NCI-H2081 (cell line): ENCODE results near the gene PRICKLE1.

Experiments used
- DNase-seq, 2 experiments: peaks; one replicate each; lab custom pipeline; 2025; lab: John Stamatoyannopoulos, UW

Gene PRICKLE1

DNA sequence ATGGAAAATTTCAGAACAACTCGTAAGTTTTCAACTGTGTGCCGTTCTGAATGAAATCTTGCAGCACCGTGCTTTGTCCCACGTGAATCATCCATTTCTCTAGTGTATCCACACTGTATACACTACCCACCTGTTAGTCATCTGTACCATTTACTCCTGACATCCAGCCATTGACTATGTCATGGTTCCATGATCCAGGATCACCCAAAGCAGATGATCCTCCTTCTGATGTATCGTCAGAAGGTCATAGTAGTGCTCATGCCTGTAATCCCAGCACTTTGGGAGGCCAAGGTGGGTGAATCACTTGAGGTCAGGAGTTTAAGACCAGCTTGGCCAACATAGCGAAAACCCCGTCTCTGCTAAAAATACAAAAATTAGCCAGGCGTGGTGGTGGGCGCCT, 140.7 kb downstream of the PRICKLE1 start:
- DNase-seq: no peak

DNA sequence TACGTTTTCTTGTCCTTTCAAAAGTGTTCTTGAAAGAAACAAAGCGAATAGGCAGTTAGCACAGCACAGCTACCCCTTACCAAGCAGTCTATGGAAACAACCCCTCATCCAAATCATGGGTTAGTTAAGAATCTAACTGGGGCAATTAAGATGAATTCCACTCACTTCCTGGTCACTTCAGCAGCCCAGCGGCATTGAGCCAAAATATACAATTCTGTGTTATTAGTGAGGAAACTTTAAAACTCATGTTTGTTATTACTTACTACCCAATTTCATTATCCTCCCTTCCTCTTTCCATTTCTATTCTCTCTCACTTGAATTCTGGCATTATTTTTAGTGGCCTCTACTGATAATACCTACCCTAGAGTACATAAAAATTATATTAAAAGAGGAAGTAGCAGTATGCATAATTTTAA, 142.2 kb downstream of the PRICKLE1 start:
- DNase-seq: no peak

DNA sequence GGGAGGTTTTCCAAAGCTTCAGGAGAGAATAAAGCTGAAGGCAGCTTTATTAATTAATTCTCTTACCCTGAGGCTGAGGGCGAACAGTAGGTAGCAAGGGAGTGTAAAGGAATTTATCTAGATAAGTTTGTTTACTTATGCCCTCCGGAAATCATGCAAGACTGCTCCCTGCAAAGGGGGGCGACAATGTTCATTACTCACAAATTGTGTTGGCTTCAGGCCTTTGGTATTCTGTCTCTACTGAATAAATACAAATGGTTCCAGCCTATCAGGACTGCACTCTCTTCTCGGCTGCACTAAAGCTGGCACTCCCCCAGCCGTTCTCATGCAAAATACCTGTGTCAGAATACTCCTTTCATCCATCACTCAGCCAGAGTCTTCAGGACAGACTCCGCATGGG, 142.8 kb downstream of the PRICKLE1 start:
- DNase-seq: no peak

DNA sequence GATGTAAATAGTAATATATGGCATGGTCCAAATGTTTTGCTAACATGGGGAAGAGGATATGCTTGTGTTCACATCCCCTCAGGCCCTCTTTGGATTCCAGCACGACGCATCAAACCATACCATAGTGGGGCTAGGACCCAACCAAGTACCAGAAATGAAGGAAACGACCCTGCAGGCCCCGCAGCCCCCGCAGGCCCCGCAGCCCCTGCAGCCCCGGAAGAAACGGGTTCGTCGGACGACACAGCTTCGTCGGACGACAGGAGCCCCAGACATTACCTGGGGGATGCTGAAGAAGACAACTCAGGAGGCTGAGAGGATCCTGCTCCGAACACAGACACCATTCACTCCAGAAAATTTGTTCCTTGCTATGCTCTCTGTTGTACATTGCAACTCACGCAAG, 143.7 kb downstream of the PRICKLE1 start:
- no peak for DNase-seq

DNA sequence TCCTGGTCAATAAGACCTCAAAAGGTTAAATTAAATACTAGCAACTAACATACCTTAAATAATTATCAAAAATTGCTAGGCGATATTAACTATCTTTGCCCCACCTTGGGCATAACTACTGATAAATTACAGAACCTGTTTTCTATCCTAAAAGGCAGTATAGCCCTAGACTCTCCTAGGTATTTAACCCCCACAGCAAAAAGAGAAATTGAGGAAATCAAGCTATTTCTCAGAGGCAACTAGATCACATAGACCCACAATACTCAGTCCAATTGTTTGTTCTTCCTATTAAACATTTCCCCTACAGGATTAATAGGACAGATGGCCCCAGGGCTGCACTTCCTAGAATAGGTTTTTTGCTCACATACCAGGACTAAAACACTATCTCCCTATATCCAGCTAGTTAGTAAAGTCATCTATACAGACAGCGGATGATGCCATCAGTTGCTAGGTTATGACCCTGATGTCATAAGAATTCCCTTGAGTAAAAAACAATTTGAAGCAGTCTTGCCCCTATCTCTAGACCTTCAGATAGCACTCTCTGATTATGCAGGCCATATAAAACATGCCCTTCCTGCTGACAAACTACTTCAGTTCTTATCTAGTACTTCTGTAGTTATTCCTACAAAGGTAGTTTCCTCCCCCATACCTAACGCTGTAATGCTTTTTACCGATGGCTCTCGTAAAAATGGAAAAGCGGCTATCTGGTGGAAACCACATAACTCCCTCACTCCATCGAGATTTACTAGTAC, 145.2 kb downstream of the PRICKLE1 start:
- no peak for DNase-seq

DNA sequence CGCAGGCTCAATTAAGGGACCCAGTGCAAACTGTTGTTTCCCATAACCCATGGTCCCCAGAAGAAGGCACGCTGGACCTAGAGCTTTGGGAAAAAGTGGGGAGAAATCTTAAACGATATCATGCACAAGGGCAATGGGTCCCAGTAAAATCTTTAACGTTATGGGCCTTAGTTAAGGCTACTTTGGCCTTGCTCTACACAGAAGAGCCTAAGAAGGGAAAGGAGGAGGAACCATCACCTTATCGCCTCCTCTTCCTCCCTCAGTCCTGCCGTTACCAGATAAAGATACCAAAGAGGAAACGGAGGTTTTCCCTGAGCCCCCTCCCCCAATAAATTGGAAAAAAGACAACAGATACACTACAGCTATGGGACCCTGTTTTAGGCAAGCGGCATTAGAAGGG, 146.7 kb downstream of the PRICKLE1 start:
- no peak for DNase-seq

DNA sequence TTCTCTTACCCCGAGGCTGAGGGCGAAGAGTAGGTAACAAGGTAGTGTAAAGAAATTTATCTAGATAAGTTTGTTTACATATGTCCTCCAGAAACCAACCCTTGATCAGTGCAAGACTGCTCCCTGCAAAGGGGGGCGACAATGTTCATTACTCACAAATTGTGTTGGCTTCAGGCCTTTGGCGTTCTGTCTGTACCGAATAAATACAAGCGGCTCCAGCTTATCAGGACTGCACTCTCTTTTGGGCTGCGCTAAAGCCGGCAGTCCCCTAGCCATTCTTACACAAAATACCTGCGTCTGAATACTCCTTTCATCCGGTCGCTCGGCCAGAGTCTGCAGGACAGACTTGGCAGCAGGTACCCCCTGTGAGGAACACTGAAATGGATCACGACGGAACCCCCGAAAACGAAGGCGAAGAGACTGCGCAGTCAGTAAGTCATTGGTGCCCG, 147.2 kb downstream of the PRICKLE1 start:
- no peak for DNase-seq

DNA sequence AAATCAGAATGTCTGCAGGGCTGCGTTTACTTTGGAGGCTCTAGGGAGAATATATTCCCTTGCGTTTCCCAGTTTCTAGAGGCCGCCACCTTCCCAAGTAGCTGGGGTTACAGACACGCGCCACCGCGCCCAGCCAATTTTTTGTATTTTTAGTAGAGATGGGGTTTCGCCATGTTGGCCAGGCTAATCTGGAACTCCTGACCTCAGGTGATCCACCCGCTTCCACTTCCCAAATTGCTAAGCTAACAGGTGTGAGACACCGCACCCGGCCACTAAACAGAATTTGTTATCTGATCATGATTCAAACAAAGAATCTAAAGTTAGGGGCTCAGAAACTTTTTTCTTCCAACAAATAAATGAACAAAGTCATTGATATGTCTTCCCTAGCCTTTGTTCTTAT, 148.9 kb downstream of the PRICKLE1 start:
- no peak for DNase-seq

DNA sequence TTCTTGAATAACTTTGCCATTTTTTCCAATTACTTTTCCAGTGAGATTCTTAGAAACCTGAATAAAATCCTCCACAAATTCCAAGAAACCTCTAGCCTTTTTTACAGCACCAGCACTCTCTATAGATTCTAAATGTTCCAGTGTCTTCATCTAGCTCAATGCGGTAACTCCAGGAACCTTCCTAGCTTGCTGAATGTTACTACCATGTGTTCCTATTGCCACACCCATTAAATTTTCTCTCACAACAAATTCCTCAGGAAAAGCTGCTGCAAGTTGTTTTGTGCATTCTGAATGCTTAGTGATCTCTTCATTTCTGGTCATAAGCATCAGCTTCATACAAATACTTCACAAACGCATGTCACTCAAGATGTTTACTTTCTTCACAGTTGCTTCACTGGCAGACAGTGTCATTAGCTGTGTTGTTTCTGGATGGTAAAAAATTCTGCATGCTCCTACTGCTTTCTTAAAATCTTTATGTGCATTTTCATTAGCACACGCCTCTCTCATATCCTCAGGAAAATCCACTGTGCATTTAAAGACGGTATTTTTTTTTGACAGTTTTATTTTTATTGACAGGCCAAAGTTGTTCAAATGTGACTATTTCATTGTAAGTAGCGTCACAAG, 156.9 kb downstream of the PRICKLE1 start:
- no peak for DNase-seq

DNA sequence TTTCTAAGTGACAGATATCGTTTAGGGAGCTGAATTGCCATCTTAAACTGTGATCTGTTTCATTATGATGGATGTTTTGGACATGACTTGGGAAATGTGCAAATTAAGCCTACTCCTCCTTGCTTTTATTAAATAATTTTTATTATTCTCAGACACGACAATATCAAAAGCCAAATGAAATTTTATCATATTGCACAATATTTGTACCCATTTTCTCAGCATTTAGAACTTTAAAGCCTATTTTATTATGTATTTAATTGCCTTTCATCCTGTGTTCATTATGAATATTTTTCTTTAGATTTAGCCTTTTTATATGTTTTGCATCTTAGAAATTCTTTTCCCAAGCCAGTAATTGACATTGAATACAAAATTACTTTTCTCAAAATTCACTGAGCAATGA, 160.7 kb downstream of the PRICKLE1 start:
- no peak for DNase-seq

DNA sequence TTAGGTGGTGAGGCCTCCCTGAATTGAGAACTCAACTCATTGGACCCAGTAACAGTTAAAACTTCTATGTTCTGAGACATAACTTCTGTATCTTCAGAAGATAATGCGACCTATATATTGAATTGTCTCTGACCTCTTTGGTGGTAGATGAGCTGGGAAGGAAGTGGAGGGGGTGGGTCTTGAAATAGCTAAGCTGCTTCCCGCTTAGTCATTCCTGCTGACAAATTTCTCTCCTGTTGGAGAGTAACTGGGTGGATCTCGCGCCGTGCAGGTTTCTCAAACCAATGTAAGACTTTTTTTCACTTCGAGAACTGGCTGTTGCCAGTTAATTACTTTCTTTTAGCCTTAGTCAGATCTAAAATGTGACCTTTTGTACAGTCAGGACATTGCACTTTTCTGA, 162.8 kb downstream of the PRICKLE1 start:
- no peak for DNase-seq

DNA sequence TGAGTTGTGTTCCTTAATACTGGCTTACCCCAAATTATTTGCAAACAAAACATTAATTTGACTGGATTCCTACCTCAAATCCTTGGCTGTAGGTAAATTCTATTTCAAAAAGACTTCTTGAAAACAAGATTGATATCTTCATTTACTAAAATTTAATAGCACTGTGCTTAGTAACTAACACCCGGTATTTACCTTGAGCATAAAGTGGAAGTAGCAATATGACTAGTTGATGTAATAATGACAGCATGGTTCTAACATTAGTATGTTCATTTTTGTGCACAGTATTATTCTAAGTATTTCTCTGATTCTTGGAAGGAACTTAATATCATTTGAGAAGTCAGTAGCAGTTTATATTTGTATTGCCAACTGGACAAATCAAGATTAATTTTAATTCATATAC, 166.8 kb downstream of the PRICKLE1 start:
- no peak for DNase-seq

DNA sequence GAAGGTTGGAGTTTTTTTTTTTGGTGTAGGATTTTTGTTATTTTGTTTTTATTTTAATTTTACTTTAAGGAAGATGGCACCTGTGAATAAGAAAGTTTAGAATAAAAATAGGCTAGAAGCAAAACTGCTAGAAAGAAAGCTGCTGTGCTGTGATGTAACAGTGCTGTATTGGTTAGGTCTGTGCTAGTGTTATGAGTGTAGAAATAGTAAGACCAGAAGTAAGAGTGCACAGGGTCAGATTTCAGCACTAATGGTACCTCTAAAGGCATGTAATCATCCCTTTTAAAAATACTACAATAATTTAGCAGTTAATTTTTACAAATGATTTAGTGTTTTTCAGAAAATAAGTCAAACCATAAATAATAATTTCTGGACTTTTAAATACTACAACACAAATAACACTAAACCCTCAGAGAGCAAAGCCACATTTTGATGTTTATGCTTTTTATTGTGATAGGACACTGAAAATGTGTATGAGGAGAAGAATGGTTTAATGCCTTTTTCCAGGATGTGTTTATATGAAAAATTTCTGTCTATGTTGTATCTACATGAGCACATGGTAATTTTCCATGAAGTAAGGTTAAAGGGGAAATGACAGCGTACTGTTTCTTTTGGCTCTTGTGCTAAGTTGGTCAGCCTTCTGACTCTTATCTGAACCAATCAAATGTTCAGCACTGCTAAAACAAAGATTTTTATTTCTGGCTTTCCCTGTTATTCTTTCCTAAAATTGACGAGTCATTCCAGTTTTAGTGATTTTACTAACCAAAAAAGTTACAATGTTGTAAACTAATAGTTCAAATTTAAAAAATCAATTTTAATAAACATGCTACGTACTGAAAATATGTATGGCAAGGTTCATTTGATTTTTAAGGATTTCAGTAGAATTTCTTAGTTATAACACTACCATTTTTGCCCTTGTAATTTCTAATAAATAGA, 167.4 kb downstream of the PRICKLE1 start:
- no peak for DNase-seq

DNA sequence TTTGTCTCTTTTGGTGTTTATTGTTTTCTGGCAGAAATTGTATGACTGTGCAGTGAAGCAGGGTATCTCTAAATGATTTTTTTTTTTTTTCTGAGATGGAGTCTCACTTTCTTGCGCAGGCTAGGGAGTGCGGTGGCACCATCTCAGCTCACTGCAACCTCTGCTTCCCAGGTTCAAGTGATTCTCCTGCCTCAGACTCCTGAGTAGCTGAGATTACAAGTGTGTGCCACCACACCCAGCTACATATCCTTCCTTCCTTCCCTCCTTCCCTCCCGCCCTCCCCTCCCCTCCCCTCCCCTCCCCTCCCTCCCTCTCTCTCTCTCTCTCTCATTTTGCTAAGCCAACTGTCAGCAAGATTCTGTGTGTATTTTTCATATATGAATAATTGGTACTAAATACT, 169.2 kb downstream of the PRICKLE1 start:
- DNase-seq: no peak

DNA sequence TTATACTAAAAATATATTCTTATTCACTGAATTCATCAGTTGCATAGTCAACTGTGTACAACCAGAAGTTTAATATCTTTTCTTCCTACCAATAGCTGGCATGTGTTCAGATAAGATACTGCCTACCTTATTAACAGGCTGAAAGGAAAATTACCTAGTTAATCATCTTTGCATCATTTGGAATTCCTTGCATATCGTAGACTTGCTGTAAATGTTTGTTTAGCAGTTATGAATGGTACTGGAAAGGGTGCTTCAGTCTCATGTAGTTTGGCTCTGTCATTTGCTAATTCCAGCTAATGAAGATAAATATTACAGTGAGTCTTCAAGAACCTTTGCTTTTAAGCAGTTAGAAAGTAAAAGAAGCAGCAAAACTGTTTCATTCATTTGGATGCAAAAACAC, 179.2 kb downstream of the PRICKLE1 start:
- DNase-seq: peak in 1 of 2 experiments; percentile 9

DNA sequence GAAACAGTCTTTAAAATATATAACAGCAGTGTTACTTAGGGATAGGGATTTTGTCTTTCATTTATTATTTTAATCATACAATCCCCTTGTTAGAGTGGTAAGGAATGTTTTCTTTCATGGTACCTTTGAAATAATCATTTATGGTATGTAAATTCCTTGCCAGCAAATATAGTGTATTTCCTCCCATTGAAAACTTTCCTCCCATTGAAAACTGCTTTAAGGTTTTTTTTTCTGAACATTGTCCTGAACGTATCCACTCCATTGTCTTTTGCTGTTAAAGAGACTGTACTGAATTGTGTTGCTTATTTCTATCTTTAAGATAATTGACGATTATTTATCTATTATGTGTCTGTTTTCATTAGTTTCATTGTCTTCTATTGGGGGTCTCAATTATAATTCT, 180.1 kb downstream of the PRICKLE1 start:
- no peak for DNase-seq

DNA sequence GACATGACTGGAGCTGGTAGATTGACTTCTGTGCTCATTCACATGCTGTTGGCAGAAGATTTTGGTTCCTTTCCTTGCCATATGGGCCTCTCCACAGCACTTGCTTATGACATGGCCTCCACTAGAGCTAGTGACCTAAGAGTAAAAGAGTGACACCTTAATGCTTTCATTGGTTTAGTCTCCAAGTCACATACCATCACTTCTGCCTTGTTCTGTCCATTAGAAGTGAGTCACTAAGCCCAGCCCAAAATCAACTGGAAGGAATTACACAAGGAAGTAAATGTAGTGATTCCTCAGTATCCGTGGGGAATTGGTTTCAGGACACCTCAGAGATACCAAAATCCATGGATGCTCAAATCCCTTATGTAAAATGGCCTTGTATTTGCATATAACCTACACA, 182.2 kb downstream of the PRICKLE1 start:
- no peak for DNase-seq
